ENCODE results near the gene CEMIP. TPM values are rescaled to one million over a fixed set of nuclear protein-coding genes. Genes with fewer than 3 reads are reported as not detected.

CEMIP gene
- total and polyA plus RNA-seq, 2 of the 13 experiments (the other 11 are each of a cell fraction or from before 2014, with no cell fraction given): 4.3 to 28.5 TPM

- H3K4me1 ChIP-seq (ENCODE audit: insufficient read depth, low read length): no peaks in the 10 kb centered on the region
- no peak for FAIRE-seq
- ChIA-PET CTCF (ENCODE audit: low intra/inter-chr PET ratio, low total read pairs) (no interaction called here), POLR2A (no interaction called here)
- H3K9me3 ChIP-seq (ENCODE audit: low read length): no peaks in the 10 kb centered on the region
- BruUV-seq (replicated peaks): no TSS peak
- intact Hi-C loops (cut with micrococcal nuclease; ENCODE audit: unreplicated experiment) (no loop called here), in situ Hi-C loops (cut with HindIII; ENCODE audit: extremely low pct_ligation_motif_present, low pct_unique_long_range_greater_than_20kb) (no loop called here)
- no peak overlapping the region for H3K4me3 ChIP-seq (replicated peaks in 1 of 3; ENCODE audit: insufficient read depth in 1 of 3, low read depth in 2 of 3, low read length in 3 of 3)
- no peak overlapping the region for H3K27ac ChIP-seq (ENCODE audit: extremely low read length, insufficient read depth, low read length)
- no peak overlapping the region for H3K9ac ChIP-seq (ENCODE audit: insufficient read depth, low read depth, low read length)
- H3K79me2 ChIP-seq (ENCODE audit: insufficient read depth, low read length): no peaks in the 10 kb centered on the region
- H4K20me1 ChIP-seq (ENCODE audit: insufficient read depth, low read length): no peaks in the 10 kb centered on the region
- H3K4me2 ChIP-seq (ENCODE audit: low read depth, low read length): no peak overlapping the region
- 95% methylated on average over 3 of the region's 3 CpGs for WGBS (ENCODE audit: low lambda C conversion rate)
- no peak for DNase-seq (ENCODE audit: low spot score)
- H3K36me3 ChIP-seq (replicated peaks in 1 of 2; ENCODE audit: control insufficient read depth in 1 of 2, insufficient read depth in 2 of 2, low read length in 2 of 2): peaks cover 24 to 63% of the 10 kb centered on the region in 2 experiments
- TF ChIP-seq ZNF407 (CRISPR knock-in tag; IDR thresholded peaks at IDR 0.05; ENCODE audit: not compliant biosample characterization): no peak
- TF ChIP-seq PLSCR1 (CRISPR knock-in tag; IDR thresholded peaks at IDR 0.05; ENCODE audit: borderline replicate concordance): no peak
- TF ChIP-seq MTA3 (CRISPR knock-in tag; IDR thresholded peaks at IDR 0.05): no peak
- no peak for TF ChIP-seq FOXP4 (CRISPR knock-in tag; IDR thresholded peaks at IDR 0.05)
- TF ChIP-seq ZKSCAN8 (CRISPR knock-in tag; IDR thresholded peaks at IDR 0.05; ENCODE audit: borderline replicate concordance): no peak
- no peak for TF ChIP-seq JARID2 (CRISPR knock-in tag; IDR thresholded peaks at IDR 0.05; ENCODE audit: insufficient replicate concordance)
- no peak for TF ChIP-seq RNF219 (CRISPR knock-in tag; IDR thresholded peaks at IDR 0.05)
- no peak for TF ChIP-seq ZNF543 (CRISPR knock-in tag; IDR thresholded peaks at IDR 0.05)
- no peak for ATAC-seq
- H2AFZ ChIP-seq (ENCODE audit: low read length): no peak overlapping the region
- no peaks in the 10 kb centered on the region for H3K27me3 ChIP-seq (ENCODE audit: control insufficient read depth in 1 of 2, insufficient read depth in 2 of 2, low read length in 2 of 2)
Observed at GRCh38 chr15:80880086-80880485, 100.9 kb downstream of the CEMIP start.
